ENCODE results near the gene NUP93.

The NUP93 gene

DNA sequence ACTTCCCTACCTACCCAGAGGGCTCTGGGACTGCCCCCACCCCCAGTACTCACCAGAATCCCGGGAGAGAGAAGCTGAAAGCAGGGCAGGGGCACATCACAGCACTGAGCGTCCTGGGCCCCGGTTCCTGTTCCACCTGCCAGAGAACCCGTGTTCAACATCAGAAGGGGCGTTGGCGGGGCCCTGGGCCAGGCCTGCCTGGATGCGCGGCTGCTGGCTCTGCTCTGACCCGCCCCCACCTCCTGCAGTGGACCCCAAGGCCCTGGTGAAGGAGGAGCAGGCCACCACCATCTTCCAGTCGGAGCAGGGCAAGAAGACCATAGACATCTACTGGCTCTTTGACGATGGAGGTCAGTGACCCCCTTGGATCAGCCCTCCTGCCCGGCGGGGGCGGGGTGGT is 162.8 kb downstream of the NUP93 start:
- no peak for DNase-seq (ENCODE audit: low read depth, low spot score)

DNA sequence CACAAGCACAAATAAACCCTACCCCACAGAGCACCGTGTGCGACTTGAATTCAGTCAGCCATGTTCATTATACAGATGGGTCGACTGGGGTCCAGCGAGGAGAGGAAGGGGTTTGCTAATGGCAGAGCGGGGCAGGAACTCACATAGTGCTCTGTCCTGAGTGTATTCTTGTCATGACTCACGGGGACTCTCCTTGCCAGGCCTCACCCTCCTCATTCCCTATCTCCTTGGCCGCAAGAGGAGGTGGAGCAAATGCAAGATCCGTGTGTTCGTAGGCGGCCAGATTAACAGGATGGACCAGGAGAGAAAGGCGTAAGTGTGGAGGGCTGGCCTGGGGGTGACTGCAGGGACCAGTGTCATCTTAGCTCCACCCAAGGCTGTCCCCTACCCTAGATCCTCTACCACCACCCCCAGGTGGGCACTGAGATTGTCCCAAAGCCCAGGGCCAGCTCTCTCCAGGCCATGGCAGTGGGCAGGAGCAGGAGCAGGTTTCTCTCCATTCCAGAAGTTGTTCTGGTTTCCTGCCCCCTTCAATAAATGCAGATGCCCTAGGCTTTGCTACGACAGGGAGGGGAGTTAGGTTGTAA is 164.5 kb downstream of the NUP93 start:
- no peak for DNase-seq (ENCODE audit: low read depth, low spot score)

DNA sequence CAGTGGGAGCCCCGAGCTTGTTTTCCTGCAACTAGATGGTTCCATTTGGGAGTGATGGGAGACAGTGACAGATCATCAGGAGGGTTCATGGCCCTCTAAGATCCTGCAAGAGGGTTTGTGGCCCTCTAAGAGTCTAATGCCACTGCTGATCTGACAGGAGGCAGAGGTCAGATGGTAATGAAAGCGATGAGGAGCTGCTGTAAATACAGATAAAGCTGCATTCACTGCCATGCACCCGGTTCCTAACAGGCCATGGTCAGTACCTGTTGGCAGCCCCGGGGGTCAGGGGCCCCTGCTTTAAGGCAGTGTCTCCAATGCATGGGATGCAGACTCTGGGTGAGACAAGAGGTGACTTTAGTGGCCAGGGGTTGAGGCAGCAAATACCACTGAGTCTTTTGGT is 165.9 kb downstream of the NUP93 start:
- no peak for DNase-seq (ENCODE audit: low read depth, low spot score)

DNA sequence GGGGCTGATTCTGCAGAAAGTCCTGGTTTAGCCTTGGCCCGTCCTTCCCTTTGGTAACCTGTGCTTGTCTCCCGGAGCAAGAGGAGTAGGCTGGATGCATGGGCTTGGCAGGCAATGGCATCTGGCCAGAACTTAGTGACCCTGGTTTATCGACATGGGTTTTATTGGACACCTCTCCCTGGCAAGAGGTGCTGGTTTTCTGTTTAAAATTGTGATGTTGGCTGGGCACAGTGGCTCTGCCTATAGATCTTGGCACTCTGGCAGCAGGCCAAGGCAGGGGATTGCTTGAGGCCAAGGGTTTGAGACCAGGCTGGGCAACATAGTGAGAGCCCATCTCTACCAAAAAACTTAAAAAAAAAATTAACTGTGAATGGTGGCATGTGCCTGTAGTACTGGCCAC is 166.3 kb downstream of the NUP93 start:
- DNase-seq (ENCODE audit: low read depth, low spot score): no peak

DNA sequence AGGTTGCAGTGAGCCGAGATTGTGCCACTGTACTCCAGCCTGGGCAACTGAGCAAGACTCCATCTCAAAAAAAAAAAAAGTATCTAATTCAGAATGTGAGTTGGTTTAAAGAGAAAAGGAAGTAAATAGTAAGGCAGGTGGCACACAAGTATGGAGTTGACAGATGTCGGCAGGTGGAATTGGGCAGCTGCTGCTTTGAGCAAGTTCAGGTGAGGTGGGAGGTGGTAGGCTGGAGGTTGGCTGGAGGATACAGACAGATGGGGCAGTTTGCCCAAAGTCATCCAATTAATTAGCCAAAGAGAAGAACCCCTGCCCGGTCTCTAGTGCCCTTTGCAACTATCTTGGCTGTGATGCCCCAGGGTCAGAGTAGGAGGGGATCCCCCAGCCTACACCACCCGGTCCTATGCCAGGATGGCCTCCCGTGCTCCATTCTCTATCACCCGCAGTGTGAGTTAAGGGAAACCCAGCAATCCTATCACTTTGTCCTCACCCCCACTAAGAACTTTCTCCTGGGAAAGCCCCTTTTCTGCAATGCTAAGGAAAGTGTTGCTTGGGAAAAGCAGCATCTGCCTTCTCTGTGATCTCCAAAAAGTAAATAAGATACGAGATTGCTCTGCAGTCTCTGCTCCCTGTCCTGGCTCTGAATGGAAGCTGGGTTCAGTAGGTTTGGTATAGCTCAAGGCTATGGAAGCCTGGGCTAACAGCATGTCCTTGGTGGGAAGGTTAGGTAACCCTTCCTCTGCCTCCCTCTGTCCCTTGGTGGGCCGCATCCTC is 167.3 kb downstream of the NUP93 start:
- DNase-seq (ENCODE audit: low read depth, low spot score): no peak

DNA sequence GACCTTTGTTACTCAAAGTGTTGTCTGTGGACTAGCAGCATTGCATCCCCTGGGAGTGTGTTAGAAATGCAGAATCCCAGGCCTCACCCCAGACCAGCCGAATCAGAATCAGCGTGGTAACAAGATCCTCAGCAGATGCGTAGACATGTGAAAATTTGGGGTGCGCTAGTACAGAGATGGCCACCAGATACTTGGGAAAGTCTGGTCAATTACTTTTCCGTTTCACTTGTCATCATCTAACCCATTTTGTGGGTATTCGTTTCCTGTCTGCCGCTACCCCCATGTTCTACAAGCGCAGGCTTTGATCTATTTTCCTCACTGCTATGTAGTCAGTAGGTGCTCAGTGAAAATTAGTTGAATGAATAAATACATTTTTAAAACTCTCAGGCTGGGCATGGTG is 168.9 kb downstream of the NUP93 start:
- DNase-seq (ENCODE audit: low read depth, low spot score): no peak
